NT2/D1 (cell line): ENCODE data around the gene LIMK1.

Experiments
- YY1 ChIP-seq: IDR thresholded peaks from 2 replicates; pipeline ENCODE4 v1.6.1; 2011; ENCODE audit not compliant: insufficient read length, insufficient read depth
- ZNF274 ChIP-seq: IDR thresholded peaks from 2 replicates; pipeline ENCODE4 v1.6.1; 2011; ENCODE audit warnings: mild to moderate bottlenecking, low read depth, low read length

DNA sequence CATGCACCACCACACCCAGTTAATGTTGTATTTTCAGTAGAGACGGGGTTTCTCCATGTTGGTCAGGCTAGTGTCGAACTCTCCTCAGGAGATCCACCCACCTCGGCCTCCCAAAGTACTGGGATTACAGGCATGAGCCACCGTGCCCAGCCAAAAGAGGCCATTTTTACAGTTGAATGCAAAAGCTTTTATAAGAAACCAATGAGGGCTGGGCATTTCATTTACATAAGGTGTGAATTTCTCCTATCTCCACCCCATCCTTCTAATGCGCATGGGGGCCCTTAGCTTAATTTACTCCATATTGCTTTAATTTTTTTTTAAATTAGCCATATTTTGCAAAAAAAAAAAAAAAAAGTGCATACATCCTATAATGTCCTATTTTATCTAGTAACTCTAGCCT is 65.5 kb downstream of the LIMK1 start:
- TF ChIP-seq ZNF274 = no peak
- no peak for TF ChIP-seq YY1
